Superior temporal gyrus (tissue), 1 donor: ENCODE data around the gene NEURL1.
A peak's percentile ranks its signal among the peaks of the same experiment; 100 is the strongest.

Experiments used
- DNase-seq: peaks from one replicate; pipeline ENCODE4 v3.0.0-alpha.2; 2016; ENCODE audit errors: extremely low spot score

NEURL1 gene, protein sequence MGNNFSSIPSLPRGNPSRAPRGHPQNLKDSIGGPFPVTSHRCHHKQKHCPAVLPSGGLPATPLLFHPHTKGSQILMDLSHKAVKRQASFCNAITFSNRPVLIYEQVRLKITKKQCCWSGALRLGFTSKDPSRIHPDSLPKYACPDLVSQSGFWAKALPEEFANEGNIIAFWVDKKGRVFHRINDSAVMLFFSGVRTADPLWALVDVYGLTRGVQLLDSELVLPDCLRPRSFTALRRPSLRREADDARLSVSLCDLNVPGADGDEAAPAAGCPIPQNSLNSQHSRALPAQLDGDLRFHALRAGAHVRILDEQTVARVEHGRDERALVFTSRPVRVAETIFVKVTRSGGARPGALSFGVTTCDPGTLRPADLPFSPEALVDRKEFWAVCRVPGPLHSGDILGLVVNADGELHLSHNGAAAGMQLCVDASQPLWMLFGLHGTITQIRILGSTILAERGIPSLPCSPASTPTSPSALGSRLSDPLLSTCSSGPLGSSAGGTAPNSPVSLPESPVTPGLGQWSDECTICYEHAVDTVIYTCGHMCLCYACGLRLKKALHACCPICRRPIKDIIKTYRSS

GRCh38 chr10:103493362-103493915 is at the start of gene NEURL1:
NEURL1 (plus strand) TSS chr10:103493705; CDS start chr10:103494388, 683 bp downstream.
- DNase-seq = peak; percentile 34

GRCh38 chr10:103444478-103444877 is 49.0 kb upstream of the NEURL1 start:
- no peak for DNase-seq

GRCh38 chr10:103445366-103445765 is 48.1 kb upstream of the NEURL1 start:
- DNase-seq = no peak

DNA sequence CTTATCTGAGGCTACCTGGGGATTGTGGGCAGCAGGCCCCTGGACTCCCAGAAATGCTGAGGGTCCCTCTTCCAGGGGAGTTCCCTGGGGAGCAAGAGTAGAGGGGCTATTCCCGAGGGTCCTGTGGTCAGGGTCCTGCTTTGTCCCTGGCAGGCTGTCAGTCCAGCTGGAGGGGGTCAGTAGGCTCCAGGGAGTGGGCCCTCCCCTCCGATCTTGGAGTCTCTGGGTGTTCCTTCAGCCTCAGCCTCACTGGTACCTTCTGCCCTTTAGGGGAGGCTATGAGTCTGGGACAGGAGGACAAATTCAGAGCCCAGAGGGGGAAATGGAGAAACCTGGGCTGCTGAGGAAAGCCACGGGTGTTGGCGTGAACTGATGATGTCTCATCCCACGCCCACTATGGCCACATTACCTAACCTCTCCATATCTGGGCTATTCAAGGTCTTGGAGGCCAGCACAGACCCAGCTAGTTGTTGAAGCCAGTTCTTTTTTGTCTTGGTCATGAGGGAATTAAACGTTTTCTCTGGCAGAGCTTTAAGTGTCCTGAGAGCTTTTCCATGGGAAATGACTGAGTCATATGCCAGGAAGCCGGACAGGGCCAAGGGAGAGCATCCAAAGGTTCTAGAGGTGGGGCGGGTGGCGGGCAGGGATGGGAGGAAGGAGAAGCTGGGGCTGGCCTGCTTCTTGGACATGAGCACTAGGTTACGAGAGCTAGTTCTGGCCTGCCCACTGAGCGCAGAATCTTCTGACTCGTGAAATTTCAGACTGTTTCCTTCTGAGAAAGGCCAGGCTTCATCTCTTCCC is 47.5 kb upstream of the NEURL1 start:
- no peak for DNase-seq

GRCh38 chr10:103447187-103447586 is 46.3 kb upstream of the NEURL1 start:
- no peak for DNase-seq

GRCh38 chr10:103448746-103449145 is 44.8 kb upstream of the NEURL1 start:
- DNase-seq = no peak

DNA sequence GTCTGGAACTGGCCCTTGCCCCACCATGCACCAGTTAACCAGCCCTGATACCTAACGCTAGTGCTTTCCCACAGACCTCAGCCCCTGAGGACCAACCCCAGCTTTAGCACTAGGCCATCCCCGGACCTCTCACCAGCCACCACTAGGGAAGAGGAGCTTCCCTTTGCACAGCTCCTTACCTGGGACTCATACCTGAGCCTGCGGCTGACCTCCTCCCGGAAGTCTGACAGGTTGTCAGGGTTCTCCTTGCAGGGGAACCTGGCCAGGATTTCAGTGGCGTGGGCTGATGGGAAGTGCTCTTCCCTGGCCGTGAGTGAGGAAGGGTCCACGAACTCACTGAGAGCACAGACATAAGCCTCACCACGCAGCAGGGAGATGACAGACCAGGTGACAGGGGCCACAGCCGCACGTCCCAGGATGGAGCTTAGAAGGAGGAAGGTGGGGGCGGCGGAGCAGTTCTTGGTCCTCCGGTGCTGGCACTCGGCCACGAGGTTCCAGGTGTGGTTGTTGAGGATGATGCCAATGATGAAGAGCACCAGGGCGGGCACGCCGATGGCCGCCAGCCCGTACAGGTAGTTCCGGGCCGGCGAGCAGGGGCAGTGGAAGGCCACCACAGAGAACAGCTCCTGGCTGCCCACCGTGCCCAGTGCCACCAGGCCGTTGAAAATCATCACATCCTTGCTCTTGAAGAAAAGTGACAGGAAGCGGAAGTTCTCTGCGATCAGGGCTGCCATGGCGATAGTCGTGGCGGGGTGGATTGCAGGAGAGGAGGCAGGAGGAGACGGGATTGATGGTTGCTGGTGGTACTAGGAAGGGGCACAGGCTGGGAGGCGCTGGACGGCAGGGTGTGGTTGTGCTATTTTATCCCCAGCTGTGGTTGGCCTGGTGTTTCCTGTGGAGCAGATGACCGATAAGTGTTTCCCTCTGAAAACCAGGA is 44.0 kb upstream of the NEURL1 start:
- DNase-seq = no peak

GRCh38 chr10:103450201-103450695 is 43.3 kb upstream of the NEURL1 start:
- DNase-seq = no peak

DNA sequence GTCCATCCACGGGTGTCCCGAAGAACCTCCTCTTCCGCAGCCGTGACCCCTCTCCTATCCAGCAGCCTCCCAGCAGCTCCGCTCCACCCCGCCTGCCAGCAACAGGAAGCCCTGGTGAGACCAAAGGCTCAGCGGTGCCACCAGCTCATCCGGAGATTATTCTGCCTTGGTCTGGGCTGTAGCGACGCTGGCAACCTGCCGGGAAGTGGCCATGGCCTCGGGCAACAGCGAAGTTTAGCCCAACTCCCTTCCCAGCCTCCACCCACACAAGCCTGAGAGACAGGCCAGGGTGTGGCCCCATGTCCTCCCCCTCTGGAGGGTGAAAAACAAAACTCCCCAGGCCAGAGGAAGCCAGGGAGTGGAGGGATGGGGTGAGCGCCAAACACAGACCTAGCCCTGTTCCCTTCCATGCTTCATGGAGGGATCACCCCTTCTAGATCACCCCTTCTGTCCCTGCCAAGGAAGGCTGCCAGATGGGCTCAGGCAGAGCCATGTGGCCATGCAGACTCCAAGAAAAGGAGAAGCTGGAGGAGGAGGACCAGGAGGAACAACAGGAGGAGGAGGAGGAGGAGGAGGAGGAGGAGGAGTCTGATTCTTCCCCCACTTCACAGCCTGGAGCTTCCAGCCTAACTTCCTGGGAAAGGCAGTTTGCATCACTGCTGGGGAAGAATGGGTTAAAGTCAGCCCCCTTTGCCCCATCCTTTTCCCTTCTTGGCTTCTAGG is 42.3 kb upstream of the NEURL1 start:
- DNase-seq = no peak

- DNase-seq = peak; percentile 44
Measured at GRCh38 chr10:103451831-103452505, 41.5 kb upstream of the NEURL1 start, which contains the start of gene CALHM2. CALHM2 (minus strand) TSS chr10:103452370; CDS start chr10:103449941, 2,429 bp downstream.

GRCh38 chr10:103452506-103453230 is 40.8 kb upstream of the NEURL1 start:
- no peak for DNase-seq

- DNase-seq = no peak
Measured at GRCh38 chr10:103454026-103454425, 39.5 kb upstream of the NEURL1 start.

DNA sequence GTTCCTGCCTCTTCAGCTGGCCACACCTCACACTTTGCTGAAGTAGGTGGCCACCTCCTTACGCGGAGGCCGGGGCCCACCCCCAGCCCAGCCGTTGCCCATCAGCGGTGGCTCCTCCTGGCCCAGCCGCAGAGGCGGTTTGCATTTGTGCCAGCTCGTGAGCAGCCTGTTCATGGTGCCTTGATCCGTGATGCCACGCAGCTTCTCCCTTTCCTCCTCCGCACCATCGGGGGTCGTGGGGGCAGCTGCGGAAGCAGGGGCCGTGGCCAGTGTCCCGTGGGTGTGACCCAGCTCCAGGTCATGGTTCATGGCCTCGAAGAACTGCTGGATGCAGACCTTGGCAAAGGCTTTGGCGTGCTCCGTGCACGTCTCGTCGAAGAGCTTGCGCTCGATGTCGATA is 38.3 kb upstream of the NEURL1 start:
- no peak for DNase-seq

DNA sequence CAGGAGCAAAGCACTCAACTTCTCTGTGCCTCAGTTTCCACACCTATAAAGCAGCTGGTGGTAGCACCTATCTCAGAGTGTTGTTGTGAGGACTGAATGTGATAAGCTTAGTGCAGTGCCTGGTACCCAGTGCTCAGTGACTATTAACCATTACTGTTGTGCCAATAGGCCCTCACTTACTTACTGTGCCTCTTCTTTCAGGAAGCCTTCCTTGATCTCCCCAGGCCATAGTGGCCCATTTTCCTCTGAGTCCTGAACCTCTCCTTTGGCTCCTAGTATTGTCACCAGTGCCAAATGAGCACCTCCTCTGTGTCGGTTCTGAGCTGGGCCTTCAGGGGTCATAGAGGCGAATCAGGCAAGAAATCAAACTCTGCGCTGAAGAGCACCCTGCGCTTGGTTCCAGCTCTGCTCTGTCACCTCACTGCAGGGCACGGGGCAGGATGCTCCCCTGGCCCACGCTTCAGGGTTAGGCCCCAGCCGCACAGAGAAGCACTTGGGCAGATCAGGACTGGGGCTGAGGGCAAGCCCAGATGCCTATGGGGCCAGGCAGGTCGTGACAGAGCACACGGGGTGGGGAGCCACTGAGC is 37.3 kb upstream of the NEURL1 start:
- DNase-seq = no peak

DNA sequence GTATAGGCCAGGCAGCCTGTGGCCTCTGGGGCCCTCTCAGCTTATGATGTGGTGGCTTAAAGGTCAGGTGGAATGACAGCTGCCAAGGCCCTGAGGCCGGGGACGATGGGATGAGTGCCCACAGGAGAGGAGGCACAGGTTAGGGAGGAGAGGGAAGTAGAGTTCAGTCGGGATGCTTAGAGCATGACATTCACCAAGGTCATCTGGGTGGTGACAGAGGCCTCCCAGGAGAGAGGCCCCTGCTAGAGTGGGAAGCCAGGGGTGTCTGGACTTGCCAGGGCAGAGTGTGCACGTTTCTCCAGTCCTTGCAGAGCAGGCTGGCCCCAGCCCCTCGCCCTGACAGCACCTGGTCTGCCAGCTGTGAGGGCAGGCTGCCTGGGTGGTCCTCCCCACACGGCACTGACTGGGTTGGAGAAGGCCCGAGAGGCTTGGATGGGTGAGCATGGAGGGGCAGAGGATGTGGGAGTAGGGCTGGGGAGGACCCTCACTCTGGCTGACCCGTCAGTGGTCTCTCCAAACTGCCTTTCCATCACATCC is 36.3 kb upstream of the NEURL1 start:
- no peak for DNase-seq

DNA sequence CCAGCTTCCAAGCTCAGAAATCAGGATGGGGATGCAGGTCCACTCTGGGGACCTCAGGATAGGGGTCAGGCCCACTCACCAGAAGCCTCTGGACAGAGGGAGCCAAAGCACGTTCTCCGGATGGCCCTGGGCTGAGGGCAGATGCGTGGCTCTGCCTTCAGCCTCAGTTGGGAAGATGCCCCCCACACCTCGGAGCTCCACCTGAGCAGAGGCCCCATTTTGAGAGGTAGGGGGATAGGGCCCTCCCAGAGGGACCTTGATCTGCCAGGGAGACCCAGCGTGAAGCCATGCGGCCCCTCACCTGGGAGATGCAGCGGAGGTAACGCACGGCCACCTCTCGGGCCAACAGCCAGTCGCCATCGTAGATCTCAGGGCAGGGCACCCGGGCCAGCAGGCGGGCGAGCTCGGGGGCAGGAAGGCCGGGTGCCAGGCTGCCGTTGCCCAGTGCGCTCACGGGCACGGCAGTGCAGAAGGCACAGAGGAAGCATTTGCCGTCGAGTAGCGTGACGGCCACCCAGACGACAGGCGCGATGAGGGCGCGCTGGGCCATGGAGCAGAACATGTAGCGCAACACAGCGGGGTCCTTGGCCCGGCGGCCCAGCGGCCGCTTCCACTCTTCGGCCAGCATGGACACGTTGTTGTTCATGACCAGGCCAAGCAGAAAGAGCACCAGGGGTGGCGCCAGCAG is 35.5 kb upstream of the NEURL1 start:
- DNase-seq = no peak

GRCh38 chr10:103458720-103459119 is 34.8 kb upstream of the NEURL1 start, which contains the start of gene CALHM1:
CALHM1 (minus strand) TSS chr10:103458900; CDS start chr10:103458751, 149 bp downstream.
- DNase-seq = no peak
